HG03442 (cell line): ENCODE data around the gene SLC4A2.

ENCODE experiments used
- ATAC-seq: cut with Tn5 transposase; IDR thresholded peaks from one replicate; pipeline ENCODE4 v1.9.1; 2021; ENCODE audit warnings: mild to moderate bottlenecking, moderate library complexity; ENCODE audit not compliant: unreplicated experiment

The SLC4A2 gene

DNA sequence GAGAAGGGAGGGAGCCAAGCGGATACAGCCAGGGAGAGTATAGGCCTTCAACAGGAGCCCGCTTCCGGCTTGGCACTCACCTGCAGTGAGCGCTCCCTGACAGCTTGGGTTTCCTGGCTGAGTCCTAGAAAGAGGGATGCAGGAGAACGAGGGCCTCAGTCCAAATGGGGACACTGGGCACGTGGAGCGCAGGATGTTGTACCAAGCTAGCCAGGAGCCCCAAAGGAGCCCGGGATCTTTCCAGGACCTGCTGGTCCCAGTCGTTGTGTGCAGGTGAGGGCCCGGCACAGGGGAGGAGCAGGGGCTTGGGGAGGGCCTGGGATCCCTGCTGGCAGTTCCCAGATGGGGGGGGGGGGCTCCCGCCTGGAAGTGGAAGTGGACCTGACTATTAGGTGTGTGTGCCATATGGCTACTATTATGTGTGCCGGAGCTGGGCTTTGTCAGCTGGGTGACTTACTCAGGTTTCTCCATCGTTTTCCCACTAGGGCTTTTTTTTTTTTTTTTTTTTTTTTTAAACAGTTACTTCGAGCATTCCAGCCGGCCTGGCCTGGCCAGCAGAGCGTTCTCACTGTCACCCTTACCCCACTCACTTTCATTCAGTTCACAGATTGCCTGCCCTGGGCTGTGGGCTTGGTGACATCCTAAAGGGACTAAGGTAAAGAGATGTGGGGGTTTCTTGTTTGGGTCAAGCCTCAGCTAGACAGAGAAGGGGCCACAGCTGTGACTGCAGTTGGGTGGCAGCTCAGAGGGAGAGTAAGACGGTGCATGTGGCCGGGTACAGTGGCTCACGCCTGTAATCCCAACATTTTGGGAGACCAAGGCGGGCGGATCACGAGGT lies 30.7 kb downstream of the SLC4A2 start:
- ATAC-seq, result no peak

GRCh38 chr7:151091003-151091402 lies 31.6 kb downstream of the SLC4A2 start:
- ATAC-seq, result no peak

DNA sequence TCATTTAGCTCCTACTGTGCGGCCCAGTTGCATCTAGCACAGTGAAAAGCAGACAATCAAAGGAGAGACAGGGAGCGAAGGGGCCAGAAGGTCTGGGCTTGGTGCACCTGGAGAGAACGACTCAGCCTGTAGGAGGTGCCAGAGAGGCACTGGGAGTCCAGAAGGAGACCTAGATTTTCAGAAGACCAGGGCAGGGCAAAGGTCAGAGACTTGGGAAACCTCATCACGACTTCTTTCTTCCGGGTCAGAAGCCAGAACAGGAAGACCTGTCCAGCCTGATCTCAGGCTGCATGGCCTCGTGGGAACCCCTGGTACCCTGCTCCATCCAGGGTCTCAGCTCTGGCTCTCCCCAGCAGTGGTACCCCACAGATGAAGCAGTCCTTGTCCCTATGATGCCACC lies 32.0 kb downstream of the SLC4A2 start:
- no peak for ATAC-seq

DNA sequence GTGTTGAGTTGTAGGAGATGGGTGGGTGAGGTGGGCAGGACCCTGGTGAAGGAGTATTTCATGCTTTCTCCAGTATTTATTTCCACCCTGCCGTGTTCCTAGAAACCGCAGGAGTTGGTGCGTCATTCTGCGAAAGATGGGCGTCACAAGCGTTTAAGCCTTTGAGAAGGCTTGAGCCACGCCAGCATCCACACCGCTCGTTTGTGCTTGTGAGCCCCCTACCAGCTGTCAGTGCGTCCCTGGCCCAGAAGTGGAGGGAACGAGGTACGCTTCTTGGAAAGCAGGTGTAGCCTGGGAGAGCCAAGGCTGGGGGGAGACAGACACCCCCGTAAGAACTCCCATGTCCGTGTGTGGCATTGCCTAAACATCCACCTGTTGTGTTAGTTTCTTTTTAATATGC lies 32.6 kb downstream of the SLC4A2 start:
- no peak for ATAC-seq

DNA sequence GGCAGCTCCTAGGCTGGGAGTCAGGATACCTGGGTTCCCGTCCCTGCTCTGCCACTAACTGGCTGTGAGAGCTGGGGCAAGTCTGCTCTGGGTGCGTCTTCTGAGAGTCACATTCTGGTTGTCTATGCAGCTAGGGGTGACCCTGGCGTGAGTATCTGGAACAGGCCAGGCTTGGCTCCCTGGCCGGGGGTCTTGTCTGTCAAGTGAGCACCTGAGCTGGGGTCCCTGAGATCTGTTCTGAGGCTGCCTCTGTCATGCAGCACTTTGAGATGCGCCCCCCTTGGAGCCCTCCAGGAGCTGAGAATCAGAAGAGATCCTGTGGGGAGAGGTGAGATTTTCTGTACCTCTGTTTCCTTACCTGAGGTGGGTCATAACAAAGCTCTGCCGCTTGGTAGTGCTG lies 34.4 kb downstream of the SLC4A2 start:
- no peak for ATAC-seq

- no peak for ATAC-seq
Measured at GRCh38 chr7:151094675-151095074, 35.3 kb downstream of the SLC4A2 start.

DNA sequence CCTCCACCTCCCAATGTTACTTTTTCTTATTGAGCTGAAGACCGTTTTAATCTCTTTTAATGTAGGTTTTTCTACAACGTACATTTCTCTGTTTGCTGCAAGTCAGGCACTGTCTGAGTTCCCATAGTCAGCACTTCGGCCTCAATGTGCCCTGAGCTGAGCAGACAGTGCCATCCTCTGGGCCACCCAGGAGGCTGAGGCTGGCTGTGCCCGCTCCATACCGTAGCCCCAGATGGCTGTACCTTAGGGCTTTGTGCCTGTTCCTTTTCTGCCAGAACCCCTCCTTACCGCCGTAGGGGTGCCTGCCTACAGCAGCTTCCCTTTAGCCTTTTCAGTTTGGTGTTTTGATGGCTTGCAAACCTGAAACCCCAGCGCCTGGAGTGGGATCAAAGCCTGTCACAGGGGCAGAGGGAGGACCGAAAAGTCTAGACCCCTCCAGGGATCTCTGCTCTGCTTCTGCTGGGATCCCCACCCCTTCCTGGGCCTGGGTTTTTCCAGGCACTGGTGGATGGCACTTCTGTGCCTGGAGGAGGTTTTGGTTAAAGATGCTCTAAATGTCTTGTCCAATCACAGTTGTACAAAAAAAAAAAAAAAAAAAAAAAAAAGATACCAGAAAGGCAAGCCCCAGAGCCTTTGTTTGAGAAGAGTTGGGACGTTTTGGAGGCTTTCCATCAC lies 35.9 kb downstream of the SLC4A2 start:
- ATAC-seq, result no peak

GRCh38 chr7:151095828-151096475 lies 36.6 kb downstream of the SLC4A2 start:
- ATAC-seq, result no peak

- no peak for ATAC-seq
Measured at GRCh38 chr7:151099486-151100211, 40.3 kb downstream of the SLC4A2 start.

DNA sequence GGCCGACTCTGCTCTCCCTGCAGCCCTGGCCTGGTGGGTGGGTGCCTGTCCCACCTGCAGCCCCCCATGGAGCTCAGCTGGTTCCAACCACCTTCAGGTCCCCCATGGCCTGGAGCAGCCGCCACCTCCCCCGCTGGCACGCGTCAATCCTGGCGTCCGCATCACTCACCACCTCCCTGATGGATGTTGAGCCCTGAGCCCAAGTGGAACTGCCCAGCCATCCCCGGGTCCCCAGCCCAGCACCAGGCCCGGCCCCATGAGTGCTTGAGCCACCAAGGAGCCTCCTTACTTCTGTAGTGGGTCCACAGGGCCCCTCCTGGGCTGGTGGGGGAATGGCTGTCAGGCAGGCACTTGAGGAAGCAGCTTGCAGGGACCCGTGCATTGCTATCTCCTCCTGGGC lies 41.5 kb downstream of the SLC4A2 start:
- ATAC-seq, result no peak

- no peak for ATAC-seq
Measured at GRCh38 chr7:151101621-151102396, 42.4 kb downstream of the SLC4A2 start.

- ATAC-seq, result no peak
Measured at GRCh38 chr7:151102991-151103390, 43.6 kb downstream of the SLC4A2 start.

DNA sequence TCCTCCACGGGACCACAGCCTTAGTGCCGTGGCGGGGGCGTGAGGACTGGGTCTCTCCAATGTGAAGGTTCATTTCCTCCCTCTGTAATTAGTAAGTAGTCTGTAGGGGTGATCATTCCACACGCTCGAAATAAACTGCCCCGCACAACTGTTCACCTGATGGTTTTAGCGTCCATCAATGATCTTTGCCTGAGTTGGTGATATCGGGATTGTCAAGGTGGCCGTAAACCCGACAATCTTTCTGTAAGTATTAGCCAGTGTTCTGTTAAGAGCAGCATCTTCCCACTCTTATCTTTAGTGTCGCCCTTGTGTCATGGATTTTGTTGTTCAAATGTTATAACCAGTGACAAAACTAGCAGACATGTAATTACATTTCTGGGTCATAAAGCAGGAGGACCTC lies 44.6 kb downstream of the SLC4A2 start:
- ATAC-seq, result no peak

GRCh38 chr7:151104411-151105235 lies 45.2 kb downstream of the SLC4A2 start:
- ATAC-seq, result no peak

DNA sequence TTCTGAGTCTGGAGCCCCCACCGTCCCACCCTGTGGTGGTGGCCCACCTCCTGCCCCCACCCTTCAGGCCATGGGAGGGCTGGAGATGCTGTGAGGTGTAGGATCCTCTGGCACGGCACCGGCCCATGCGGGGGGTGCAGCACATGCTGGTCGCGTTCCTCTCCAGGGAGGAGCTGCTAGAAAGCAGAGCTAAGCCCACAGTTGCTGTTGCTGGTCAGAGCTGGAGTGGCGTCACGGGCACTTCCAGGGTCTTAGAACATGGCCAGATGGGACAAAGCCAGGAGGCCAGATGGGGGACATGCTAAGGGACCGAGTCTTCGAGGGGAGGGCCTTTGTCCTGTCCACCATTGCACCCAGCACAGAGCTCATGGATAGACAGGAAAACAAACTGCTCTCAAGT lies 48.5 kb downstream of the SLC4A2 start:
- no peak for ATAC-seq

DNA sequence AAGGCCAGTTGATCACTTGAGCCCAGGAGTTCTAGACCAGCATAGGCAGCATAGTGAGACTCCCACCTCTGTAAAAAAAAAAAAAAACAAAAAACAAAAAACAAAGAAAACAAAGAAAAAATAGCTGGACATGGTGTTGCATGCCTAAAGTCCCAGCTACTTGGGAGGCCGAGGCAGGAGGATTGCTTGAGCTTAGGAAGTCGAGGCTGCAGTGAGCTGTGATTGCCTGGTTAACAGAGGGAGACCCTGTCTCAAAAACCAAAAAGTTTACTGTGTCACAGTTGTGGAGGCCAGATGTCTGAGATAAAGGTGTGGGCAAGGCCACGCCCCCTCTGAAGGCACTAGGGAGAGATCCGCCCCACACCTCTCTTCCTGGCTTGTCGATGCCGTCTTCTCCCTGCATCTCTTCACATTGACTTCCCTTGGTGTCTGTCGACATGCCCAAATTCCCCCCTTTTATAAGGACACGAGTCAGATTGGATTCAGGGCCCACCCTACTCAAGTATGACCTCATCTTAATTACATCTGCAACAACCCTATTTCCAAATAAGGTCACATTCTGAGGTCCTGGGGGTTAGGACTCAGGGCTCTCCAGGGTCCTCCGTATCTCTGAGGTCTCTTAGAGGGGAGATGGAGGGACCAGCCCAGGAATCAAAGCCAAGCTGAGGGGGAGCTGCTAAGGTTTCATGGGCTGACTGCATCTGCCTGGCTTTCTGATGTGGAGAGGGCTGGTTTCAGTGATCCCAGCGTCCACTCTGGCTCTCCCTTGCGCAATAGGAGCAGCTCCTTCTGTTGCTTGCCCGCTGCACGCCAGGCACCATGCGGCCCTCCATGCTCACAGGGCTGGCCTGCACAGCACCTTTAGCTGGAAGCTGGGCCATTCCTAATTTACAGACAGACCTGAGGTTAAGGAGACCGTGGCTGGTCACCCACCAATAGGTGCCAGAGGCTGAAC lies 50.0 kb downstream of the SLC4A2 start:
- ATAC-seq, result no peak

- ATAC-seq, result no peak
Measured at GRCh38 chr7:151110236-151110940, 51.0 kb downstream of the SLC4A2 start.
